MM.1S (cell line): ENCODE results near the gene SSBP2.

Experiments used
- DNase-seq: peaks from one replicate; pipeline ENCODE4 v3.0.0-alpha.2; 2015
- H2AFZ ChIP-seq: fragments of 300-600 bp; sonication (generic); 2 replicates; pipeline ENCODE4 v1.6.0; 2016; ENCODE audit warnings: antibody characterized with exemption, low read length
- H3F3A ChIP-seq: fragments of 300-600 bp; sonication (generic); 2 replicates; pipeline ENCODE4 v1.6.1; 2016; ENCODE audit warnings: mild to moderate bottlenecking, antibody characterized with exemption, low read length, moderate library complexity, mixed read lengths; ENCODE audit not compliant: insufficient read depth
- H3K27ac ChIP-seq: fragments of 300-600 bp; sonication (generic); 2 replicates; pipeline ENCODE4 v1.5.1; 2016; ENCODE audit warnings: mild to moderate bottlenecking, low read length
- H3K27me3 ChIP-seq: fragments of 300-600 bp; sonication (generic); replicated peaks from 2 replicates; pipeline ENCODE4 v1.6.0; 2016; ENCODE audit warnings: low read length; ENCODE audit not compliant: insufficient read depth
- H3K36me3 ChIP-seq: fragments of 300-600 bp; sonication (generic); replicated peaks from 2 replicates; pipeline ENCODE4 v1.6.1; 2016; ENCODE audit warnings: mild to moderate bottlenecking, low read length, mixed read lengths; ENCODE audit not compliant: insufficient read depth
- H3K4me1 ChIP-seq: fragments of 300-600 bp; sonication (generic); 2 replicates; pipeline ENCODE4 v1.6.1; 2016; ENCODE audit warnings: low read length, mixed read lengths
- H3K4me2 ChIP-seq: fragments of 300-600 bp; sonication (generic); 2 replicates; pipeline ENCODE4 v1.6.0; 2016; ENCODE audit warnings: low read depth, low read length
- H3K4me3 ChIP-seq: fragments of 300-600 bp; sonication (generic); 2 replicates; pipeline ENCODE4 v1.5.1; 2016; ENCODE audit warnings: low read length, mixed read lengths
- H3K79me2 ChIP-seq: fragments of 300-600 bp; sonication (generic); 2 replicates; pipeline ENCODE4 v1.6.1; 2016; ENCODE audit warnings: mixed run types, low read length, mixed read lengths
- H3K9ac ChIP-seq: fragments of 300-600 bp; sonication (generic); 2 replicates; pipeline ENCODE4 v1.6.1; 2016; ENCODE audit warnings: low read length, mixed read lengths
- H3K9me2 ChIP-seq: fragments of 300-600 bp; sonication (generic); replicated peaks from 2 replicates; pipeline ENCODE4 v1.6.1; 2016; ENCODE audit warnings: mild to moderate bottlenecking, low read length, mixed read lengths; ENCODE audit not compliant: insufficient read depth
- H3K9me3 ChIP-seq: fragments of 300-600 bp; sonication (generic); replicated peaks from 2 replicates; pipeline ENCODE4 v1.6.1; 2016; ENCODE audit warnings: mild to moderate bottlenecking, low read length, mixed read lengths; ENCODE audit not compliant: insufficient read depth
- H4K20me1 ChIP-seq: fragments of 300-600 bp; sonication (generic); 2 replicates; pipeline ENCODE4 v1.6.1; 2016; ENCODE audit warnings: mild to moderate bottlenecking, low read length, moderate library complexity, mixed read lengths; ENCODE audit not compliant: insufficient read depth
- CTCF ChIP-seq: fragments of 300-600 bp; sonication (generic); IDR thresholded peaks from 2 replicates; pipeline ENCODE4 v1.5.1; 2016; ENCODE audit warnings: antibody characterized with exemption, low read length, mixed read lengths
- EZH2 ChIP-seq: fragments of 300-600 bp; sonication (generic); optimal IDR thresholded peaks from 2 replicates; pipeline ENCODE3; 2017; ENCODE audit warnings: low read depth, mild to moderate bottlenecking, antibody characterized with exemption, low read length, mixed read lengths
- EZH2phosphoT487 ChIP-seq: fragments of 300-600 bp; sonication (generic); IDR thresholded peaks from 2 replicates; pipeline ENCODE4 v1.6.1; 2018; ENCODE audit warnings: antibody characterized with exemption, low read length

SSBP2 gene

GRCh38 chr5:81533629-81534405 is 217.1 kb downstream of the SSBP2 start:
- Histone ChIP-seq H3K4me3 (no peak overlapping the region), H3F3A (no peaks in the 10 kb centered on the region; the same call in 1 of the 2 replicates), H3K36me3 (no peaks in the 10 kb centered on the region), H3K79me2 (peaks cover 13% of the 10 kb centered on the region), H3K4me2 (no peak overlapping the region), H2AFZ (no peak overlapping the region), H3K27ac (no peak overlapping the region), H4K20me1 (no peaks in the 10 kb centered on the region), H3K27me3 (no peaks in the 10 kb centered on the region), H3K4me1 (no peaks in the 10 kb centered on the region), H3K9me3 (no peaks in the 10 kb centered on the region), H3K9ac (no peak overlapping the region), H3K9me2 (no peaks in the 10 kb centered on the region)
- no peak for DNase-seq
- TF ChIP-seq CTCF (no peak), EZH2phosphoT487 (no peak), EZH2 (no peak)

GRCh38 chr5:81530919-81531318 is 220.0 kb downstream of the SSBP2 start:
- Histone ChIP-seq H3K36me3 (no peaks in the 10 kb centered on the region), H3F3A (no peaks in the 10 kb centered on the region; the same call in 1 of the 2 replicates), H3K27ac (no peak overlapping the region), H3K9ac (no peak overlapping the region), H3K9me2 (no peaks in the 10 kb centered on the region), H3K9me3 (no peaks in the 10 kb centered on the region), H3K4me1 (no peaks in the 10 kb centered on the region), H3K27me3 (no peaks in the 10 kb centered on the region), H3K79me2 (peaks cover 13% of the 10 kb centered on the region), H2AFZ (no peak overlapping the region), H3K4me3 (no peak overlapping the region), H4K20me1 (no peaks in the 10 kb centered on the region), H3K4me2 (no peak overlapping the region)
- no peak for DNase-seq
- TF ChIP-seq EZH2phosphoT487 (no peak), EZH2 (no peak), CTCF (no peak)

- DNase-seq, result no peak
- TF ChIP-seq CTCF (no peak), EZH2phosphoT487 (no peak), EZH2 (no peak)
- Histone ChIP-seq H3K4me2 (no peak overlapping the region), H3K27ac (no peak overlapping the region), H3K79me2 (no peaks in the 10 kb centered on the region; the same call in 1 of the 2 replicates), H3K36me3 (no peaks in the 10 kb centered on the region), H3K9ac (no peak overlapping the region), H4K20me1 (no peaks in the 10 kb centered on the region), H3K9me3 (no peaks in the 10 kb centered on the region), H3K27me3 (no peaks in the 10 kb centered on the region), H2AFZ (no peak overlapping the region), H3K4me3 (no peak overlapping the region), H3K9me2 (no peaks in the 10 kb centered on the region), H3F3A (no peaks in the 10 kb centered on the region; the same call in 1 of the 2 replicates), H3K4me1 (peaks cover 9% of the 10 kb centered on the region)
Measured at GRCh38 chr5:81525690-81526089, 225.2 kb downstream of the SSBP2 start.
